Hematopoietic multipotent progenitor cell treated with erythropoietin and hydrocortisone succinate and interleukin-3 and kit ligand, for 17 days (in vitro differentiated cells): Measurements from ENCODE around the gene UGGT2.
"Not testable (repeated sequence)": the region's sequence is repeated elsewhere in the genome, so short reads cannot be mapped to it uniquely, and the experiment has no call there.

Source experiments
- DNase-seq: peaks from one replicate; pipeline ENCODE4 v3.0.0-alpha.2; 2015; ENCODE audit warnings: low spot score

UGGT2 gene

GRCh38 chr13:95902741-95903140 lies 150.5 kb downstream of the UGGT2 start:
- no peak for DNase-seq

GRCh38 chr13:95898256-95898655 lies 154.9 kb downstream of the UGGT2 start:
- no peak for DNase-seq

GRCh38 chr13:95896301-95896700 lies 156.9 kb downstream of the UGGT2 start:
- DNase-seq, result no peak

- DNase-seq, result no peak
These were observed 159.3 kb downstream of the UGGT2 start for GRCh38 chr13:95893861-95894260.

- DNase-seq, result no peak
These were observed 171.1 kb downstream of the UGGT2 start for GRCh38 chr13:95882121-95882520.

GRCh38 chr13:95880331-95880730 lies 172.9 kb downstream of the UGGT2 start:
- no peak for DNase-seq

- no peak for DNase-seq
These were observed 178.9 kb downstream of the UGGT2 start for GRCh38 chr13:95874286-95874685.

- DNase-seq, result no peak
These were observed 182.8 kb downstream of the UGGT2 start for GRCh38 chr13:95870421-95870820.

- no peak for DNase-seq
These were observed 188.1 kb downstream of the UGGT2 start for GRCh38 chr13:95865080-95865615.

GRCh38 chr13:95862408-95862807 lies 190.8 kb downstream of the UGGT2 start:
- DNase-seq, result no peak

- DNase-seq, result no peak
These were observed 191.9 kb downstream of the UGGT2 start for GRCh38 chr13:95861296-95861695.

GRCh38 chr13:95858286-95859075 lies 194.7 kb downstream of the UGGT2 start:
- DNase-seq, result no peak

GRCh38 chr13:95845656-95846055 lies 207.5 kb downstream of the UGGT2 start:
- DNase-seq, result not testable (repeated sequence)

- no peak for DNase-seq
These were observed 210.3 kb downstream of the UGGT2 start for GRCh38 chr13:95842898-95843297.

- DNase-seq, result no peak
These were observed 211.3 kb downstream of the UGGT2 start for GRCh38 chr13:95841894-95842293.

GRCh38 chr13:95834134-95834765 lies 219.0 kb downstream of the UGGT2 start:
- DNase-seq, result peak; percentile 77

- no peak for DNase-seq
These were observed 219.5 kb downstream of the UGGT2 start for GRCh38 chr13:95833719-95834118.

- DNase-seq, result no peak
These were observed 220.1 kb downstream of the UGGT2 start for GRCh38 chr13:95833126-95833525.

- no peak for DNase-seq
These were observed 230.9 kb downstream of the UGGT2 start for GRCh38 chr13:95822303-95822702.

- DNase-seq, result no peak
These were observed 238.7 kb downstream of the UGGT2 start for GRCh38 chr13:95814495-95814894.

- no peak for DNase-seq
These were observed 240.1 kb downstream of the UGGT2 start for GRCh38 chr13:95813139-95813538.

GRCh38 chr13:95809429-95809828 lies 243.8 kb downstream of the UGGT2 start:
- DNase-seq, result no peak

- no peak for DNase-seq
These were observed 247.3 kb downstream of the UGGT2 start for GRCh38 chr13:95805921-95806320.
